Measurements from ENCODE around the gene PRDM2.

- TF ChIP-seq CTCF (IDR thresholded peaks at IDR 0.05; ENCODE audit: poor library complexity) (peak; percentile 24), EZH2 (IDR thresholded peaks at IDR 0.05; ENCODE audit: borderline replicate concordance) (no peak), EZH2phosphoT487 (IDR thresholded peaks at IDR 0.05; ENCODE audit: low read depth, severe bottlenecking, unreplicated experiment) (no peak)
Observed at GRCh38 chr1:13748610-13749505, 48.9 kb downstream of the PRDM2 start.
